VCaP (cell line): ENCODE results near the gene MMEL1.

Source experiments
- H3K27ac ChIP-seq: fragments of 450-650 bp; 2 replicates; pipeline ENCODE4 v1.5.1; 2017
- TF ChIP-seq, protein P1 (sequence below): fragments of 450-650 bp; conservative IDR thresholded peaks from 2 replicates; pipeline ENCODE4 v1.5.1; 2017; ENCODE audit warnings: mild to moderate bottlenecking, moderate library complexity

MMEL1 gene

DNA sequence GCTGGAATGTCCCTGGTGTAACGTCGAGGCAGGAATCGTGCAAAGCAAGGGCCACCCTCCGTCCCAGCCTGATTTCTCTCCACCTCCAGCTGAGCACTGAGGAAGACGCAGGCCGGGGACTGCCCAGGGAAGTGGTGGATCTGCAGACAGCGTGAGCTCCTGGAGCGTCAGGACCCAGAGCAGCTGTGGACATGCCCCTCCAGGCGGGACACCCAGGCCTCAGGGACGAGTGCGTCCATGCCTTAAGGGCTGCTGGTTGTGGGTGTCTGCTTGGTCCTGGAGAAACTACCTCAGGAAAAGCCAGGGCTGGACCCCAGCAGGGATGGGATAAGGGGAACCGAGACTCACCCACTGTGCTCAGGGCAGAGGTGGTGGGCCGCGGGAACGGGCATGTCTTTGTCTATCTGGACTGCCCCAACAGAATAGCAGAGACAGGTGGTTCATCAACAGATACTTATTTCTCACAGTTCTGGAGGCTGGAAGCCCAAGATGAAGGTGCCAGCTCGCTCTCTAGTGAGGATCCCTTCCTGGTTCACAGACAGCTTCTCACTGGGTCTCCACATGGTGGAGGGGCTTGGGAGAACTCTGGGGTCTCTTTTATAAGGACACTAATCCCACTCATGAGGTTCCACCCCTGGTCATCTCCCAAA, 5.8 kb upstream of the MMEL1 start:
- TF ChIP-seq, protein P1, sequence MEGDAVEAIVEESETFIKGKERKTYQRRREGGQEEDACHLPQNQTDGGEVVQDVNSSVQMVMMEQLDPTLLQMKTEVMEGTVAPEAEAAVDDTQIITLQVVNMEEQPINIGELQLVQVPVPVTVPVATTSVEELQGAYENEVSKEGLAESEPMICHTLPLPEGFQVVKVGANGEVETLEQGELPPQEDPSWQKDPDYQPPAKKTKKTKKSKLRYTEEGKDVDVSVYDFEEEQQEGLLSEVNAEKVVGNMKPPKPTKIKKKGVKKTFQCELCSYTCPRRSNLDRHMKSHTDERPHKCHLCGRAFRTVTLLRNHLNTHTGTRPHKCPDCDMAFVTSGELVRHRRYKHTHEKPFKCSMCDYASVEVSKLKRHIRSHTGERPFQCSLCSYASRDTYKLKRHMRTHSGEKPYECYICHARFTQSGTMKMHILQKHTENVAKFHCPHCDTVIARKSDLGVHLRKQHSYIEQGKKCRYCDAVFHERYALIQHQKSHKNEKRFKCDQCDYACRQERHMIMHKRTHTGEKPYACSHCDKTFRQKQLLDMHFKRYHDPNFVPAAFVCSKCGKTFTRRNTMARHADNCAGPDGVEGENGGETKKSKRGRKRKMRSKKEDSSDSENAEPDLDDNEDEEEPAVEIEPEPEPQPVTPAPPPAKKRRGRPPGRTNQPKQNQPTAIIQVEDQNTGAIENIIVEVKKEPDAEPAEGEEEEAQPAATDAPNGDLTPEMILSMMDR: no peak
- no peak overlapping the region for H3K27ac ChIP-seq

DNA sequence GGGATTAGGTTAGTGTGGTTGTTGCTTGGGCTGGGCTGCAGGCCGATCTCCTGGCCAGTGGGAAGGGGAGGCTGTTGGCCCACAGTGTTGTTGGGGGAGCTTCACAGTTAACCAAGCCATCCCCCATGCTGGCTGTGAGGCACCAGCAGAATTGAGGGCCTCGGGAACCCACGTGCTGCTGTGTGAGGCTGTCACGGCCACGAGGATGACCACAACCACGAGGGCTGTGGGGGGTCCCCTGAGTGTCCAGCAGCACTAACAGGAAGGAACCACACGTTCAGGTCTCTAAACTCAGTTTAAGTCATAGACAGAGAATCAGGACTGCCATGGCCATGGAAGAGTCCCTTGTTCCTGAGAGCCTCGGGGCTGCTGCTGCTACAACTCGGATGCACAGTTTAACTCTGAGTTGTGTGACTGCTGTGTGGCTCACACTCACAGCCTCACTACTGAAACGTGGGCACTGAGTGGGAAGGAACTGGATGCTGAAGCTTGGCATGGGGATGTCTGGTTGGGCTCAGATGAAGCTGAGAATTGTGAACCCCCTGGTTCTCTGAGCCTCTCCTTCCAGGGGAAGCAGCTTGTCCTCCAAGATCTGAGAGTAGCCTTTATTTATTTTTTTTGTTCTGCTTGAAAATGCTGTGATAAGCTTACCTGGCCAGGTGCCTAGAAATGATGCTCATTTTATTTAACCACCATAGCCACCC, 4.8 kb upstream of the MMEL1 start:
- TF ChIP-seq, protein P1: no peak
- no peak overlapping the region for H3K27ac ChIP-seq

DNA sequence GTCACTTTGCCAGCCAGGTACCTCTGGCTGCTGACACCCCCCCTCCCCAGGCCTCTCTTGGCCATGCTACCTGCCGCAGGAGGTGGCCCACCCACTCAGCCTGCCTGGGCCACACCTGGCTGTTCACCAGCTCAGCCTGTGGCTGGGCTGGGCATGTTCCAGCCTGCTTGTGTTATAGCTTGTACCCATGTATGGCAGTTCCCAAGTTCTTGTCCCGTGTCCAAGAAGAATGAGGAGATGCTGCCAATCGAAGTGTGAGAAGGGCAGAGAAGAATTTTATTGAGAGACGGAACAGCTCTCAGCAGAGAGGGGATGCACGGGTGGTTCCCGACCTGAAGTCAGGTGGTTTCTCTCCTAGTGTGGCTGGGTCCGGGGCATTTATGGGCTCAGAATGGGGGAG, 3.9 kb upstream of the MMEL1 start:
- H3K27ac ChIP-seq: no peak overlapping the region
- TF ChIP-seq, protein P1: no peak

DNA sequence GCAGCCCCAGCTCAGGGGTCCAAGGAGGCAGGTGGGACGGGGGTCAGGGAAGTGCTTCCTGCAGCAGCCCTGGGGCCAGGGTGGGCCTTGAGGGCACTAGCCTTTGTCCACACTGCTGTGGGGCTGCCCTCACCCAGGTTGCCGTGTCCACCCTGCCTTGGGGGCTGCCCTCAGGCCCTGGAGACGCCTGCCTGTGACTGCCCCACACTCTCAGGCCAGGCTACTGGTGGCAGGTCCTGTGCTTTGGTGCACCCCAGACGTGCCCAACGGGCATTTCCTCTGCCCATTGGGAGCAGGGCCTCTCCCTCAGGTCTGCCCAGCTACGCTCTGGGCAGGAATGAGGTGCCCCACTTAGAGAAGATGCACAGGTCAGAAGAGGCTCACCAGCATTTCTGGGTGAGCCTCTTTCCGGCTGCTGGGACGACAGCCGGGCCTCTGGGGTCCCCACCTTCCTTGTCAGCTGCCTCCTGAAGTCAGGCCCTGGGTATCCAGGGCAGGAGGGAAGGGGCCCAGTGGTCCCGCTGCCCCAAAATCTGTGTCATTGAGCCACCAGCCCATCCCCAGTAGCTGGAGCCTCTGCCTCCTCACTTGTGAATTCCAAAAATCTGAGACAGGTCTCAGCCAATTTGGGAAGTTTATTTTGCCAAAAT, 2.7 kb upstream of the MMEL1 start:
- H3K27ac ChIP-seq: no peak overlapping the region
- TF ChIP-seq, protein P1: no peak

DNA sequence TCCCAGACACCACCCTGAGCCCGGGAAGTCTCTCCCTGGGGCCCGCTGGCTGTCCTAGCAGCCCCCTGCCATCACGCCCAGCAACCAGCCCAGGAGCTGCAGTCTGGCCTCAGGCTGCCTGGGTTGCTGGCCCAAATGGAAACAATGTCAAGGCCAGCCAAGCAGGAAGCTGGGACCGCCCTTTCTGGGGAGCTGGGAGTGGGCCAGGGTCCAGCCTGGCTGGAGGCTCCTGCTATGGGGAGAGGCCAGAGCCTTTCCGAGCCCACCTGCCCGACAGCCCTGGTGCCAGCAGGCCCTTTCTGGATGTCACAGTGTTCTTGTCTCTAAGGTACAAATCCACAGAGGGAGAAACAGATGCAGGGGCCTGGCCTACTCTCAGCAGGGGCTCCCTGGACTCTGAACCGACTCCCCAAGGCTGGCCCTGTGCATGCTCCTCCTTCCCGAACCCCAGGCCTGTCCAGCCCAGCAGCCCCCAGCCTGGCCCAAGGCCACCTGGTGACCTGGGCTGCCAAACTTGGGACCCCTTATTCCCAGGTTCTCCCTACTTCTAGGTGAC, 1.2 kb upstream of the MMEL1 start:
- H3K27ac ChIP-seq: no peak overlapping the region
- TF ChIP-seq, protein P1: no peak

DNA sequence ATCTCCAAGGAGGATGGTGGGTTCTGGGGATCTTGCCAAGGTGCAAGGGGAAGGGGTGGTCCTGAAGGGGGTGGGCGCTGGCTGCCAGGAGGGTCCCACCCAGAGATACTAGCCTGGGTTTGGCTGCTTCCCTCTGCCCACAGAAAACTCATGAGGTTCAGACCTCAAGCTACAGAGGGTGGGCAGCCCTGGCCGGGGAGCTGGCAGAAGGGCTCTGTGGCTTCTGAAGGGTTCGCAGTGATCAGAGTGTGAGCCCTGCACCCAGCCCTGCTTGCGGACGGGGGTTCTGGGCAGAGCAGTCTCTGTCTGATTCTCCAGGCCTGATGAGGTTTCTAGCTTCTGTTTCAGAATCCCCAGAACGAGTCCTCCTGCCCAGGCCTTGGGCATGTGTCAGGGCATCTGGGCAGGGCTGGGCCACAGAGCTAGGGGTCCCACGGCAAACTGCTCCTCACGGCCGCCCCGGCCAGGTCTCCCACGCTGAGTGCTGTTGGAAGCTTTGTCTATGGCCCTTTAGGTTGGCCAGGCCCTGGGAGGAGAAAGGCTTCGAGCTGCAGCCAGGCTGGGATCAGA, 635 bp upstream of the MMEL1 start:
- TF ChIP-seq, protein P1: no peak
- H3K27ac ChIP-seq: no peak overlapping the region

DNA sequence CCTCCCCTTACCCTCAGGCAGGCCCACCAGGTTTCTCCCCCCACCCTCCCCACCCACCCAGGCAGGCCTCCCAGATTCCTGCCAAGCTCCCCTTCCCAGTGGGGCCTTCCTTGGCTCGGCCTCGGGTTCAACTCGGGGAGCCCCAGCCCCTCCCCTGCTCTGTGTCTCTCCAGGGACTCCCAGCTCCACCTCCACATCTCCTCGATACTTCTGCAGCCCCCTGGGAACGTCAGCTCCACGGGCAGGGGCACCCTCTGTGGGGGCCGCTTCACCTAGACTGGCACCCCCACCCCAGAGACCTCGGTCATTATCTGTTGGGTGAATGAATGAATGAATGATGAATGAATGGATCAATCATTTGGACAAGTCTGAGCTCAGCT, 775 bp downstream of the MMEL1 start:
- no peak overlapping the region for H3K27ac ChIP-seq
- TF ChIP-seq, protein P1: no peak
